Uterus (tissue), 2 donors: ENCODE data around the gene INPP5A.

Source experiments
- CTCF ChIP-seq, 4 experiments: fragments of 200-600 bp in 2 of 4; fragments of 450-650 bp in 2 of 4; sonication (generic) in 2 of 4; IDR thresholded peaks; one replicate each; pipeline ENCODE4 v1.5.1; 2016 to 2019; ENCODE audit warnings: antibody characterized with exemption in 4 of 4, mild to moderate bottlenecking in 2 of 4, moderate library complexity in 1 of 4
- POLR2A ChIP-seq, 2 donors: fragments of 450-650 bp; IDR thresholded peaks; one replicate each; pipeline ENCODE4 v1.6.1; 2016; ENCODE audit warnings: antibody characterized with exemption in 2 of 2, mild to moderate bottlenecking in 1 of 2, moderate library complexity in 1 of 2

GRCh38 chr10:132676193-132676891, 138.8 kb downstream of the INPP5A start:
- TF ChIP-seq CTCF (IDR thresholded peaks at IDR 0.05) (no peak), POLR2A (IDR thresholded peaks at IDR 0.05) (no peak)
